HepG2 (cell line): ENCODE measurements around the gene ZNF230. TPM values are rescaled to one million over a fixed set of nuclear protein-coding genes. Genes with fewer than 3 reads are reported as not detected.

Experiments used
- ARNT2 ChIP-seq: sonication (generic); formaldehyde crosslinking; IDR thresholded peaks from 2 replicates; pipeline ENCODE4 v1.8.0; 2022; ENCODE audit warnings: mild to moderate bottlenecking, low read depth, missing genetic modification reagents, moderate library complexity
- ATF7 ChIP-seq, 2 experiments: fragments of 450-650 bp in 1 of 2; sonication (generic) in 1 of 2; formaldehyde crosslinking in 1 of 2; IDR thresholded peaks; 2 replicates each; pipeline versions ENCODE4 v1.4.0 to v1.6.1; 2016 to 2020; ENCODE audit warnings: antibody characterized with exemption in 1 of 2, mild to moderate bottlenecking in 1 of 2, missing genetic modification reagents in 1 of 2
- ATF7-NPFF ChIP-seq: sonication (generic); formaldehyde crosslinking; IDR thresholded peaks from 2 replicates; pipeline ENCODE4 v1.8.1; 2023; ENCODE audit warnings: mild to moderate bottlenecking, low read depth, missing genetic modification reagents, moderate library complexity
- DMAP1 ChIP-seq: IDR thresholded peaks from 2 replicates; pipeline ENCODE4 v1.6.1; 2016
- GATAD2A ChIP-seq: IDR thresholded peaks from 2 replicates; pipeline ENCODE4 v1.6.1; 2016
- GFI1 ChIP-seq: sonication (generic); formaldehyde crosslinking; IDR thresholded peaks from 2 replicates; pipeline ENCODE4 v1.5.0; 2020; ENCODE audit warnings: missing genetic modification reagents, mild to moderate bottlenecking, borderline replicate concordance
- HNF4A ChIP-seq: sonication (generic); formaldehyde crosslinking; IDR thresholded peaks from 2 replicates; pipeline ENCODE4 v1.4.0; 2020; ENCODE audit warnings: missing genetic modification reagents
- KDM5A ChIP-seq: fragments of 200-600 bp; sonication (generic); IDR thresholded peaks from 2 replicates; pipeline ENCODE4 v1.7.0; 2018; ENCODE audit warnings: antibody characterized with exemption, mild to moderate bottlenecking, low read length, borderline replicate concordance
- SUZ12 ChIP-seq: fragments of 150-350 bp; IDR thresholded peaks from 2 replicates; pipeline ENCODE4 v1.6.1; 2014; ENCODE audit warnings: low read depth, low read length
- TEAD3 ChIP-seq: optimal IDR thresholded peaks from 2 replicates; pipeline ENCODE3; 2016; ENCODE audit warnings: borderline replicate concordance
- ZMYM4 ChIP-seq: sonication (generic); formaldehyde crosslinking; IDR thresholded peaks from 2 replicates; pipeline ENCODE4 v1.8.1; 2023; ENCODE audit warnings: mild to moderate bottlenecking, missing genetic modification reagents
- ZNF143 ChIP-seq: sonication (generic); formaldehyde crosslinking; IDR thresholded peaks from 2 replicates; pipeline ENCODE4 v1.4.0; 2020; ENCODE audit warnings: missing genetic modification reagents
- ZNF235 ChIP-seq: sonication (generic); formaldehyde crosslinking; IDR thresholded peaks from 2 replicates; pipeline ENCODE4 v1.8.1; 2023; ENCODE audit warnings: mild to moderate bottlenecking, missing genetic modification reagents, borderline replicate concordance
- ZNF451 ChIP-seq: sonication (generic); formaldehyde crosslinking; IDR thresholded peaks from 2 replicates; pipeline ENCODE4 v1.5.0; 2020; ENCODE audit warnings: mild to moderate bottlenecking, missing genetic modification reagents
- ZNF530 ChIP-seq: sonication (generic); formaldehyde crosslinking; IDR thresholded peaks from 2 replicates; pipeline ENCODE4 v1.5.0; 2020; ENCODE audit warnings: low read depth, mild to moderate bottlenecking, missing genetic modification reagents
- ZNF569 ChIP-seq: sonication (generic); formaldehyde crosslinking; IDR thresholded peaks from 2 replicates; pipeline ENCODE4 v1.5.0; 2020; ENCODE audit warnings: mild to moderate bottlenecking, missing genetic modification reagents, moderate library complexity, borderline replicate concordance
- ZNF772 ChIP-seq: sonication (generic); formaldehyde crosslinking; IDR thresholded peaks from 2 replicates; pipeline ENCODE4 v1.5.0; 2020; ENCODE audit warnings: mild to moderate bottlenecking, missing genetic modification reagents
- polyA plus RNA-seq, 8 experiments: library from polyadenylated mRNA; depleted of rRNA in 3 of 8; stranded (reverse) in 7 of 8; unstranded in 1 of 8; fragments of >200 nt; fragmentation: Illumina TruSeq in 4 of 8; extraction: Trizol in 4 of 8; gene quantifications; 2 replicates each; pipeline versions ENCODE4 v1.2.1 to v1.2.3, GENCODE V29; 2011 to 2016; ENCODE audit warnings: low read depth in 4 of 8, missing spikeins in 1 of 8, mixed read lengths in 1 of 8; ENCODE audit not compliant: insufficient read depth in 1 of 8
- total RNA-seq, 5 experiments: library from RNA; depleted of rRNA; stranded (reverse); fragments of >200 nt; fragmentation: Illumina TruSeq; extraction: Trizol; gene quantifications; 2 replicates each; pipeline ENCODE4 v1.2.3, GENCODE V29; 2016; ENCODE audit warnings: low read depth in 1 of 5
- TF ChIP-seq, protein P1 (sequence below): sonication (generic); formaldehyde crosslinking; IDR thresholded peaks from 2 replicates; pipeline ENCODE4 v1.5.0; 2020; ENCODE audit warnings: missing genetic modification reagents
- TF ChIP-seq, protein P2 (sequence below): sonication (generic); formaldehyde crosslinking; IDR thresholded peaks from 2 replicates; pipeline ENCODE4 v1.4.0; 2020; ENCODE audit warnings: missing genetic modification reagents, borderline replicate concordance
- TF ChIP-seq, protein P3 (sequence below): sonication (generic); formaldehyde crosslinking; IDR thresholded peaks from 2 replicates; pipeline ENCODE4 v1.5.1; 2020; ENCODE audit warnings: missing genetic modification reagents, mild to moderate bottlenecking, borderline replicate concordance
- TF ChIP-seq, protein P4 (sequence below): sonication (generic); formaldehyde crosslinking; IDR thresholded peaks from 2 replicates; pipeline ENCODE4 v1.4.0; 2020; ENCODE audit warnings: missing genetic modification reagents

ZNF230 gene
- total and polyA plus RNA-seq, 2 of the 13 experiments (the other 11 are each of a cell fraction or from before 2014, with no cell fraction given): 2.4 to 5.5 TPM

DNA sequence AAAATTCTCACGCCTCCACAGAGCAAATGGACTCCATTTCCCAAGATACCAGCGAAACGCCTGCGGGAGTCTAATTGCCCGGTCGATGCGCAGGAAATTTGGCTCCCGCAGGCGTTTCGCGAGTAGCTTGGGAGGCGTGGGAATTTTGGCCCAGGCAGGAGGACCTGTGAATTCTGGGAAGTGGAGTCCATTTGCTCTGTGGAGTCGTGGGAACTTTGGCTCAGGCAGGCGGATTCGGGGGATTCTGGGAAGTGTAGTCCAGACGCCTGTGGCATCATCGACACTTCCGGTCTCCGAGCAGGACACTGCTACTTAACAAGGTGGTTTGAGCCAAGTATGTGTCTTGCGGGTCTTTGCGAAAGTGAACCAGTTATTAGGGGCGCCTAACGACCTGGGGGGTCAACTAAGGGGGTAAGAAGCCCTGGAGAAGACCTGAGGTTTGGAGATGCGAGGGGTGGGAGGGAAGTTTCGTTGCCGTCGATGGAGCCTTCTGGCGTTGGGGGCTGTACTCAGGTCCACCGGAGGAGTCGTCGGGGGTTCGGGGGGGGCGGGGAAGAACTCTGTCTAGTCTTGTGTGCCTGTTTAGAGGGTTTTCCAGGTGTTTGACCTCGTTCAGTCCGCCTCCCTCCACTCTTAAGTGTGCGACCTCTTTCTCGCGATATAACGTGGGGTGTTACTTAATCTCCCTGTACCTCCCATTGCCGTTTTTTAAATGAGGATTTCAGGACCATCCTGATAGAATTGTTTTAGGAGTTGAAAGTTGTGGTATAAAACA is 18.7 kb upstream of the ZNF230 start, which contains the start of gene ZNF155 (continued):
- TF ChIP-seq TEAD3 (CRISPR knock-in tag): peak; percentile 38
- no peak for TF ChIP-seq DMAP1
- TF ChIP-seq GFI1 (CRISPR knock-in tag): no peak
- TF ChIP-seq, protein P1, sequence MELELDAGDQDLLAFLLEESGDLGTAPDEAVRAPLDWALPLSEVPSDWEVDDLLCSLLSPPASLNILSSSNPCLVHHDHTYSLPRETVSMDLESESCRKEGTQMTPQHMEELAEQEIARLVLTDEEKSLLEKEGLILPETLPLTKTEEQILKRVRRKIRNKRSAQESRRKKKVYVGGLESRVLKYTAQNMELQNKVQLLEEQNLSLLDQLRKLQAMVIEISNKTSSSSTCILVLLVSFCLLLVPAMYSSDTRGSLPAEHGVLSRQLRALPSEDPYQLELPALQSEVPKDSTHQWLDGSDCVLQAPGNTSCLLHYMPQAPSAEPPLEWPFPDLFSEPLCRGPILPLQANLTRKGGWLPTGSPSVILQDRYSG (CRISPR knock-in tag): no peak
- no peak for TF ChIP-seq HNF4A (CRISPR knock-in tag)
- TF ChIP-seq, protein P2, sequence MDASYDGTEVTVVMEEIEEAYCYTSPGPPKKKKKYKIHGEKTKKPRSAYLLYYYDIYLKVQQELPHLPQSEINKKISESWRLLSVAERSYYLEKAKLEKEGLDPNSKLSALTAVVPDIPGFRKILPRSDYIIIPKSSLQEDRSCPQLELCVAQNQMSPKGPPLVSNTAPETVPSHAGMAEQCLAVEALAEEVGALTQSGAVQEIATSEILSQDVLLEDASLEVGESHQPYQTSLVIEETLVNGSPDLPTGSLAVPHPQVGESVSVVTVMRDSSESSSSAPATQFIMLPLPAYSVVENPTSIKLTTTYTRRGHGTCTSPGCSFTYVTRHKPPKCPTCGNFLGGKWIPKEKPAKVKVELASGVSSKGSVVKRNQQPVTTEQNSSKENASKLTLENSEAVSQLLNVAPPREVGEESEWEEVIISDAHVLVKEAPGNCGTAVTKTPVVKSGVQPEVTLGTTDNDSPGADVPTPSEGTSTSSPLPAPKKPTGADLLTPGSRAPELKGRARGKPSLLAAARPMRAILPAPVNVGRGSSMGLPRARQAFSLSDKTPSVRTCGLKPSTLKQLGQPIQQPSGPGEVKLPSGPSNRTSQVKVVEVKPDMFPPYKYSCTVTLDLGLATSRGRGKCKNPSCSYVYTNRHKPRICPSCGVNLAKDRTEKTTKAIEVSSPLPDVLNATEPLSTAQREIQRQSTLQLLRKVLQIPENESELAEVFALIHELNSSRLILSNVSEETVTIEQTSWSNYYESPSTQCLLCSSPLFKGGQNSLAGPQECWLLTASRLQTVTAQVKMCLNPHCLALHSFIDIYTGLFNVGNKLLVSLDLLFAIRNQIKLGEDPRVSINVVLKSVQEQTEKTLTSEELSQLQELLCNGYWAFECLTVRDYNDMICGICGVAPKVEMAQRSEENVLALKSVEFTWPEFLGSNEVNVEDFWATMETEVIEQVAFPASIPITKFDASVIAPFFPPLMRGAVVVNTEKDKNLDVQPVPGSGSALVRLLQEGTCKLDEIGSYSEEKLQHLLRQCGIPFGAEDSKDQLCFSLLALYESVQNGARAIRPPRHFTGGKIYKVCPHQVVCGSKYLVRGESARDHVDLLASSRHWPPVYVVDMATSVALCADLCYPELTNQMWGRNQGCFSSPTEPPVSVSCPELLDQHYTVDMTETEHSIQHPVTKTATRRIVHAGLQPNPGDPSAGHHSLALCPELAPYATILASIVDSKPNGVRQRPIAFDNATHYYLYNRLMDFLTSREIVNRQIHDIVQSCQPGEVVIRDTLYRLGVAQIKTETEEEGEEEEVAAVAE (CRISPR knock-in tag): no peak
- TF ChIP-seq ARNT2 (CRISPR knock-in tag): no peak
- TF ChIP-seq ZNF451 (CRISPR knock-in tag): no peak
- TF ChIP-seq ZNF235 (CRISPR knock-in tag): no peak
- no peak for TF ChIP-seq ATF7-NPFF (CRISPR knock-in tag)
- no peak for TF ChIP-seq ZNF772
- peak; percentile 44; the same call in 1 of the 2 replicates for TF ChIP-seq KDM5A
- TF ChIP-seq ZNF569 (CRISPR knock-in tag): no peak
- peak; percentile 73 for TF ChIP-seq SUZ12
- TF ChIP-seq ZNF530: no peak
- no peak for TF ChIP-seq ATF7 (IDR thresholded peaks at IDR 0.05)
- TF ChIP-seq ATF7 (CRISPR knock-in tag; IDR thresholded peaks at IDR 0.05): no peak
- TF ChIP-seq, protein P3, sequence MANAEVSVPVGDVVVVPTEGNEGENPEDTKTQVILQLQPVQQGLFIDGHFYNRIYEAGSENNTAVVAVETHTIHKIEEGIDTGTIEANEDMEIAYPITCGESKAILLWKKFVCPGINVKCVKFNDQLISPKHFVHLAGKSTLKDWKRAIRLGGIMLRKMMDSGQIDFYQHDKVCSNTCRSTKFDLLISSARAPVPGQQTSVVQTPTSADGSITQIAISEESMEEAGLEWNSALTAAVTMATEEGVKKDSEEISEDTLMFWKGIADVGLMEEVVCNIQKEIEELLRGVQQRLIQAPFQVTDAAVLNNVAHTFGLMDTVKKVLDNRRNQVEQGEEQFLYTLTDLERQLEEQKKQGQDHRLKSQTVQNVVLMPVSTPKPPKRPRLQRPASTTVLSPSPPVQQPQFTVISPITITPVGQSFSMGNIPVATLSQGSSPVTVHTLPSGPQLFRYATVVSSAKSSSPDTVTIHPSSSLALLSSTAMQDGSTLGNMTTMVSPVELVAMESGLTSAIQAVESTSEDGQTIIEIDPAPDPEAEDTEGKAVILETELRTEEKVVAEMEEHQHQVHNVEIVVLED (CRISPR knock-in tag): peak; percentile 38; the same call in 1 of the 2 replicates
- 0 out of 2 replicates have a peak, but pooled peaks have one; percentile 13 for TF ChIP-seq ZMYM4
- TF ChIP-seq GATAD2A: 0 out of 2 replicates have a peak, but pooled peaks have one; percentile 14
- TF ChIP-seq, protein P4, sequence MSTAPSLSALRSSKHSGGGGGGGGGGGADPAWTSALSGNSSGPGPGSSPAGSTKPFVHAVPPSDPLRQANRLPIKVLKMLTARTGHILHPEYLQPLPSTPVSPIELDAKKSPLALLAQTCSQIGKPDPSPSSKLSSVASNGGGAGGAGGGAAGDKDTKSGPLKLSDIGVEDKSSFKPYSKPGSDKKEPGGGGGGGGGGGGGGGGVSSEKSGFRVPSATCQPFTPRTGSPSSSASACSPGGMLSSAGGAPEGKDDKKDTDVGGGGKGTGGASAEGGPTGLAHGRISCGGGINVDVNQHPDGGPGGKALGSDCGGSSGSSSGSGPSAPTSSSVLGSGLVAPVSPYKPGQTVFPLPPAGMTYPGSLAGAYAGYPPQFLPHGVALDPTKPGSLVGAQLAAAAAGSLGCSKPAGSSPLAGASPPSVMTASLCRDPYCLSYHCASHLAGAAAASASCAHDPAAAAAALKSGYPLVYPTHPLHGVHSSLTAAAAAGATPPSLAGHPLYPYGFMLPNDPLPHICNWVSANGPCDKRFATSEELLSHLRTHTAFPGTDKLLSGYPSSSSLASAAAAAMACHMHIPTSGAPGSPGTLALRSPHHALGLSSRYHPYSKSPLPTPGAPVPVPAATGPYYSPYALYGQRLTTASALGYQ: no peak
- peak; percentile 93 for TF ChIP-seq ZNF143 (CRISPR knock-in tag)
